ENCODE data around the gene NBEAL2. TPM values are rescaled to one million over a fixed set of nuclear protein-coding genes. Genes with fewer than 3 reads are reported as not detected.

The NBEAL2 gene
- total RNA-seq, 2 experiments from 2014 or later: 164 to 262 TPM

- no peaks in the 10 kb centered on the region for H3K27me3 Mint-ChIP-seq
- CTCF ChIA-PET: no interaction called here
- no peaks in the 10 kb centered on the region for H3K9me3 Mint-ChIP-seq (ENCODE audit: low read depth)
- H3K4me3 Mint-ChIP-seq: no peak overlapping the region
- DNase-seq (no peak), ATAC-seq (no peak)
- peaks cover 16% of the 10 kb centered on the region for H3K4me1 Mint-ChIP-seq
- no peak overlapping the region for H3K27ac Mint-ChIP-seq
- peaks cover 36% of the 10 kb centered on the region for H3K36me3 Mint-ChIP-seq
Measured at GRCh38 chr3:47003461-47004368, 24.2 kb downstream of the NBEAL2 start.

GRCh38 chr3:47004369-47005211 lies 25.1 kb downstream of the NBEAL2 start:
- H3K4me3 Mint-ChIP-seq: no peak overlapping the region
- CTCF ChIA-PET: no interaction called here
- H3K36me3 Mint-ChIP-seq: peaks cover 36% of the 10 kb centered on the region
- H3K27me3 Mint-ChIP-seq: no peaks in the 10 kb centered on the region
- peaks cover 18% of the 10 kb centered on the region for H3K4me1 Mint-ChIP-seq
- H3K9me3 Mint-ChIP-seq (ENCODE audit: low read depth): no peaks in the 10 kb centered on the region
- ATAC-seq (no peak), DNase-seq (no peak)
- H3K27ac Mint-ChIP-seq: no peak overlapping the region

- Mint-ChIP-seq H3K27me3 (no peaks in the 10 kb centered on the region), H3K4me3 (no peak overlapping the region), H3K27ac (no peak overlapping the region), H3K36me3 (peaks cover 28% of the 10 kb centered on the region), H3K9me3 (ENCODE audit: low read depth) (no peaks in the 10 kb centered on the region), H3K4me1 (peaks cover 16% of the 10 kb centered on the region)
- no peak for ATAC-seq
- DNase-seq: no peak
- CTCF ChIA-PET: interaction anchor here (1.3 to 1.6 kb wide), 2 partner anchors 12 to 96 kb away, joined by 4 read pairs; no protein-coding TSS in a partner anchor
Measured at GRCh38 chr3:47005212-47006144, 26.0 kb downstream of the NBEAL2 start.

GRCh38 chr3:47006145-47006651 lies 26.7 kb downstream of the NBEAL2 start:
- Mint-ChIP-seq H3K9me3 (ENCODE audit: low read depth) (no peaks in the 10 kb centered on the region), H3K4me1 (peaks cover 20% of the 10 kb centered on the region), H3K36me3 (peaks cover 26% of the 10 kb centered on the region), H3K27me3 (no peaks in the 10 kb centered on the region), H3K27ac (no peak overlapping the region), H3K4me3 (no peak overlapping the region)
- DNase-seq: no peak
- CTCF ChIA-PET: interaction anchor here (1.3 to 1.6 kb wide), 2 partner anchors 13 to 97 kb away, joined by 4 read pairs; no protein-coding TSS in a partner anchor
- ATAC-seq: no peak

GRCh38 chr3:47007001-47007400 lies 27.5 kb downstream of the NBEAL2 start:
- H3K4me3 Mint-ChIP-seq: no peak overlapping the region
- H3K27ac Mint-ChIP-seq: peak overlapping the region; percentile 52
- H3K36me3 Mint-ChIP-seq: peaks cover 22% of the 10 kb centered on the region
- no peaks in the 10 kb centered on the region for H3K9me3 Mint-ChIP-seq (ENCODE audit: low read depth)
- ATAC-seq: no peak
- peaks cover 26% of the 10 kb centered on the region for H3K4me1 Mint-ChIP-seq
- CTCF ChIA-PET: interaction anchor here (1.3 to 1.6 kb wide), 3 partner anchors 13 to 97 kb away, joined by 3 to 4 read pairs (median 4); no protein-coding TSS in a partner anchor
- no peaks in the 10 kb centered on the region for H3K27me3 Mint-ChIP-seq
- no peak for DNase-seq

- no peak for ATAC-seq
- Mint-ChIP-seq H3K4me3 (no peak overlapping the region), H3K27ac (no peak overlapping the region), H3K36me3 (peaks cover 20% of the 10 kb centered on the region), H3K9me3 (ENCODE audit: low read depth) (no peaks in the 10 kb centered on the region), H3K4me1 (peaks cover 27% of the 10 kb centered on the region), H3K27me3 (no peaks in the 10 kb centered on the region)
- CTCF ChIA-PET: interaction anchor here (1.3 to 1.6 kb wide), 3 partner anchors 10 to 84 kb away, joined by 3 to 4 read pairs (median 3); no protein-coding TSS in a partner anchor
- no peak for DNase-seq
Measured at GRCh38 chr3:47007482-47008233, 28.2 kb downstream of the NBEAL2 start.

- no peak for ATAC-seq
- CTCF ChIA-PET: interaction anchor here (1.3 to 1.5 kb wide), 2 partner anchors 9 to 85 kb away, joined by 3 read pairs; no protein-coding TSS in a partner anchor
- Mint-ChIP-seq H3K27ac (peak overlapping the region; percentile 60), H3K27me3 (no peaks in the 10 kb centered on the region), H3K9me3 (ENCODE audit: low read depth) (no peaks in the 10 kb centered on the region), H3K4me3 (peak overlapping the region; percentile 25), H3K36me3 (peaks cover 18% of the 10 kb centered on the region), H3K4me1 (peaks cover 28% of the 10 kb centered on the region)
- no peak for DNase-seq
Measured at GRCh38 chr3:47008234-47008796, 28.8 kb downstream of the NBEAL2 start.

- ATAC-seq (no peak), DNase-seq (no peak)
- CTCF ChIA-PET: interaction anchor here (0.7 to 1.5 kb wide), 4 partner anchors 8 to 156 kb away, joined by 3 to 4 read pairs (median 3); partner anchors contain the start of gene SETD2
- no peaks in the 10 kb centered on the region for H3K9me3 Mint-ChIP-seq (ENCODE audit: low read depth)
- peak overlapping the region; percentile 25 for H3K4me3 Mint-ChIP-seq
- H3K27ac Mint-ChIP-seq: peak overlapping the region; percentile 60
- H3K27me3 Mint-ChIP-seq: no peaks in the 10 kb centered on the region
- peaks cover 16% of the 10 kb centered on the region for H3K36me3 Mint-ChIP-seq
- peaks cover 29% of the 10 kb centered on the region for H3K4me1 Mint-ChIP-seq
Measured at GRCh38 chr3:47008851-47009224, 29.4 kb downstream of the NBEAL2 start.

GRCh38 chr3:47009225-47010110 lies 30.0 kb downstream of the NBEAL2 start:
- Mint-ChIP-seq H3K9me3 (ENCODE audit: low read depth) (no peaks in the 10 kb centered on the region), H3K27ac (peak overlapping the region; percentile 75), H3K4me1 (peaks cover 33% of the 10 kb centered on the region), H3K36me3 (peaks cover 12% of the 10 kb centered on the region), H3K27me3 (no peaks in the 10 kb centered on the region), H3K4me3 (peak overlapping the region; percentile 59)
- CTCF ChIA-PET: interaction anchor here (0.7 to 2.5 kb wide), 4 partner anchors 21 to 155 kb away, joined by 3 to 6 read pairs (median 4); partner anchors contain the start of genes NBEAL2 and SETD2
- DNase-seq: peak; percentile 92
- peak; percentile 94 for ATAC-seq

- peaks cover 12% of the 10 kb centered on the region for H3K36me3 Mint-ChIP-seq
- H3K9me3 Mint-ChIP-seq (ENCODE audit: low read depth): no peaks in the 10 kb centered on the region
Measured at GRCh38 chr3:47010111-47010712, 30.7 kb downstream of the NBEAL2 start.

More at GRCh38 chr3:47010111-47010712, 30.7 kb downstream of the NBEAL2 start:
- ATAC-seq (no peak), DNase-seq (peak; percentile 39)
- Mint-ChIP-seq H3K27ac (peak overlapping the region; percentile 75), H3K27me3 (no peaks in the 10 kb centered on the region), H3K4me1 (peaks cover 36% of the 10 kb centered on the region), H3K4me3 (peak overlapping the region; percentile 59)
- CTCF ChIA-PET: interaction anchor here (0.9 to 2.5 kb wide), 5 partner anchors 9 to 87 kb away, joined by 3 to 6 read pairs (median 3); partner anchors contain the start of gene NBEAL2

Measured in activated CD8-positive, alpha-beta memory T cell treated with anti-CD3 and anti-CD28 coated beads, Interleukin-2, amount 10 ng/mL, durations not matched to agents 7 days and 5 days (primary cell).